GM10266 (cell line): ENCODE data around the gene SUPT4H1.

Source experiments
- DNase-seq: peaks from one replicate; pipeline ENCODE4 v3.0.0; 2012; ENCODE audit errors: extremely low spot score
- TF ChIP-seq, protein P1 (sequence below): IDR thresholded peaks from 2 replicates; pipeline ENCODE4 v1.5.1; 2012; ENCODE audit warnings: mild to moderate bottlenecking, low read depth; ENCODE audit not compliant: control insufficient read depth, insufficient read depth; ENCODE audit errors: missing control alignments

SUPT4H1 gene

DNA sequence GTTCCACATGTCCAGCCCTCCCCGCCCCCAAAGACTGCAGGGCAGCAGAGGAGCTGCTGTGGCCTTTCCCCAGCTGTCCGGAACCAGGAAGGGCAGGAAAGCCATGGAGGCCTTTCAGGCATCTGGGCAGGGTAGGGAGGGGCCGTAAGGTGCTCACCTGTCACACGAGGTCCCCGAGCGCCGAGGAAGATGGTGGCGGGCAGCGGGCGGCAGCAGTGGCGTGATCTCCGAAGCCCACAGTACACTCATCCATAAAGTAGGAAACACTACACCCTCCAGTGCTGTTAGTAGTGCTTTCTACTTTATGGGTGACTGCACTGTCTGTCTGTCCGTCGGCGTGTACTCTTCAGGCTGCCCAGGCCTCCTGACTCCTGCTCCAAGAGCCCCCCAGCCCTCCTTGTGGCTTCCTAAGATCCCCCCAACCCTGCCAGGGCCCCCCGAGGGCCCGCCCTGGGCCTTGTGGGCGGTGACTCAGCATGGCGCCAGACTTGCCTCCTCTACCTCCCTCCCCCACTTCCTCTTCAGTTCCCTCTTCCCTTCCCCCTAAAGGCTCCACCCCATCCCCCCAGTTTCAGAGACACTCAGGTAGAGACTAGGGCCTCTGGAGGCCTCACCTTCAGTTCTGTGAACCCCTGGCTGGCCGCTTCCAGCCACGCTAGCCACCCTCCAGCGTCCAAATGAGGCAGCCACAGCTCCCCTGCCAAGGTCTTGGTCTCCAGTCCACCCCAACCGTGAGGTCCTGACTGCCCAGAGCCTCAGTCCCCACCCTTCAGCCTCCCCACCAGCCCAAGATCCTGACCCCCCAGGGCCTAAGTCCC lies 20.8 kb downstream of the SUPT4H1 start:
- TF ChIP-seq, protein P1, sequence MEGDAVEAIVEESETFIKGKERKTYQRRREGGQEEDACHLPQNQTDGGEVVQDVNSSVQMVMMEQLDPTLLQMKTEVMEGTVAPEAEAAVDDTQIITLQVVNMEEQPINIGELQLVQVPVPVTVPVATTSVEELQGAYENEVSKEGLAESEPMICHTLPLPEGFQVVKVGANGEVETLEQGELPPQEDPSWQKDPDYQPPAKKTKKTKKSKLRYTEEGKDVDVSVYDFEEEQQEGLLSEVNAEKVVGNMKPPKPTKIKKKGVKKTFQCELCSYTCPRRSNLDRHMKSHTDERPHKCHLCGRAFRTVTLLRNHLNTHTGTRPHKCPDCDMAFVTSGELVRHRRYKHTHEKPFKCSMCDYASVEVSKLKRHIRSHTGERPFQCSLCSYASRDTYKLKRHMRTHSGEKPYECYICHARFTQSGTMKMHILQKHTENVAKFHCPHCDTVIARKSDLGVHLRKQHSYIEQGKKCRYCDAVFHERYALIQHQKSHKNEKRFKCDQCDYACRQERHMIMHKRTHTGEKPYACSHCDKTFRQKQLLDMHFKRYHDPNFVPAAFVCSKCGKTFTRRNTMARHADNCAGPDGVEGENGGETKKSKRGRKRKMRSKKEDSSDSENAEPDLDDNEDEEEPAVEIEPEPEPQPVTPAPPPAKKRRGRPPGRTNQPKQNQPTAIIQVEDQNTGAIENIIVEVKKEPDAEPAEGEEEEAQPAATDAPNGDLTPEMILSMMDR = no peak
- no peak for DNase-seq

DNA sequence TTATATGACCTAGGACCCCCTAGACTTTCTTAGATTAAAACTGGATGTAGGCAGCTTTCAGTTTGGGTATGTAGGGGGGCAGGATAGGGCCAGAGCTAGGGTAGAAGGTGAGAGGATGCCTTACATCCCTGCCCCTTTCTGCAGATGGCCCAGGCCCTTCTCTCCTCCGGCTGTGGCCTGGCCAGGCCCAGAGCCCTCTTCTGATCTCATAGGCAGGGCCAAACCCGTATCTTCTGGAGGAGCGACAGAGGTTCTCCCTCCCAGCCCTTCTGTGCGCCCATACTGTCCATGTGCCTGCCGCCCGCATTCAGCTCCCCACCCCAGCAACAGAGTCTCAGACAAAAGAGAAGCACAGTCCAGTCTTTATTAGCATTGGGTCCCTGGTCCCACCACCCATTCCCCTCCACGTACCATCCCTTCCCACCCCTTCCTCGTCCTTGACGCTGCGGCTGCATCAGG lies 21.4 kb downstream of the SUPT4H1 start:
- TF ChIP-seq, protein P1 = no peak
- no peak for DNase-seq

DNA sequence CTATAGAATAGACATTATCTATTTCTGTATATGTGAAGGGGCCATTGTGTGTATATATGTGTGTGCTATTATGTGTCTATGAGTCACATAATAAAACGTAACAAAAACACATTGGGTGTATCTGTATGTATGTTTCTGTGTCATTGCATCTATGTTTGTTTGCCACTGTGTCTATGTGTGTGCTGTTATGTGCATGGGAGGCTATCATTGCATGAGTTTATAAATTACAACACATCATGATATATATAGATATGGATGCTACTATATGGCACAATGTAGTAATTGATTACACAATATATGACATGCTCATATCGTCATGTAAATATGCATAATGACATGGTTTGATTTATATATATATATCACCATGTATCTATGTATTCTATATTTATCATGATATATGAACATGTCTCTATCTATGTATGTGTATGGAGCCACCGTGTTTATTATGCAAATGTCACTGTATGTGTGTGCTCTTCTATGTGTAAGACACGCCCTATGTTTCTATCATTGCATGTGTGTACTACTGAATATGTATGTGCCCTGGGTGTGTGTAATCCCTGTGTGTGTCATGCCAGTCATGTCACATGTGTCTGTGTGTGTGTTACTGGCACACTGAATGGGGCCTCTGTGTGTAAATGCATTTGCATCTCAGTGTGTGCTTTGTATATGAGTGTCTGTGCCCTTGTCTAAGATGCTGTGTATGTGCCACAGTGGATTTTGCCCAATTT lies 22.0 kb downstream of the SUPT4H1 start:
- DNase-seq = no peak
- TF ChIP-seq, protein P1 = no peak

DNA sequence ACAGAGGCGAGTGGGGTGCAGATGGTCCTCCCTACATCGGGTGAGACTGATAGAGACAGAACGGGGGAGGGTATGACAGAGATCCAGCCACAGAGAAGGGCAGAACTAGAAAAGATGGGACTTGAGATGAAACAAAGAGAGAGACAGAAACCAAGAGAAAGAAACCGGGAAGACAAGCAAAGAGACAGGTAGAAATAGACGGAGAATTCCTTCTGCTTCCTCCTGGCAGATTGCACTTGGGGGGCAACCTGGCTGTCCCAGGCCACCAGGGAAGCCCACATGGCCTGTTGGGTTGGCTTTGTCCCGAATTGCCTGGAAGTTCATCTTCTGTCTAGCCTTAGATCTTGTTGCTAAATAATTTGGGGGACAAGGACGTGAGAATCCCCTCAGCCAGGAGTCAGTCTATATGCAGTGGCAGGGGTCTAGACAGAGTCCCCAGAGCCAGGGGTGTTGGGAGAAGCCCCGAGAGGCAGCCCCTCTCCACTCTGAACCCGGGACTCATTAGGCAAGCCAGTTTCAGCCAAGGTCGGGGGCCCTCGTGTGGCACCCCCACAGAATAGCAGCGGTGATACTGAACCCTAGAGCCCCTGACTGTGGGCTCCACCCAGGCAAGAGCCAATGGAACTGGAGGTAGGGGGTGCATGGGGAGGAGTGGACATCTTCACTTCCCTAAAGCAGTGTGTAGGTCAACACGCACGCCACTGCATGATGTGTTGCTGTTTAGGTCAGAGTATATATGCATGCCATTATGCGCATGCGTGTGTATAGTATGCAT lies 22.8 kb downstream of the SUPT4H1 start:
- DNase-seq = peak; percentile 81

DNA sequence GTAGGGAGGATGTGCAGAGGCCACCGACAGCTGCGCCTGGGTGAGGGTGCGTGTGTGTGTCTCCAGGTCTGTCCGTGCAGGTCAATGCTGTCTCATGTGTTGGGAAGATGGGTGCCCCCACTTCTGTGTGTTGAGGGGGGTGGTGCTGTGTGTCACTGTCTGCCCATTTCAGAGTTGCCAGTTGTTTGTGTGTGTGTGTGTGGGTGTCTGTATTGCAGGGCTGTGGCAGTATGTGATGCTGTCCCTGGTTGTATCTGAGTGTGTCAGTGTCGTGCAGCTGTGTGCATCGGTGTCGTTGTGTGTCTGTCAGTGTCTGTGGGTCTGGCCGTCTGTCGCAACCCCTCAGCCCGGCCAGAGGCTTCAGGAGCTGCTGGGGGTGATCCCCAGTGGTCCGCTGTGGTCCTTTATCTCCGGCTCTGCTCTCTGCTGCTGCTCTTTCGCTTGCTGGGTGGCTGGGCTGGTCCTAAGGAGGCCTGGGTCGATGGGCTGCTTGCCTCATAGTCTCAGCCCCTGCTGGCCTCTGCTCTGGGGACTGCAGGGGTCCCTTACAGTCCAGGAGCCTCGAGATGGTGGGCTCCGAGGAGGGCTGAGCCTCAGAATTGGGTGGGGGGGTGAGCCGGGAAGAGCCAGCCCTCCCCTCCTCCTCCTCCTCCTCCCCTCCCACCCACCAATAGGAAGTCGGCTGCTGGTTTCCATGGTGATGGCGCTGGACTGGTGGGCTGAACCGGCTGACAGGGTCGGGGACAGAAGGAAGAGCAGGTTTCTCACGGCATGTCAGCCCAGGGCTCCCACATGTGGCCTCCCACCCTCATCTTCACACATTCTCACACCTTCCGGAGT lies 23.6 kb downstream of the SUPT4H1 start, which contains the start of gene TSPOAP1:
Gene TSPOAP1, minus strand, starts transcription at position 601 of the 840 bp plus-strand sequence. CDS start 875 bp downstream, outside the sequence.
- peak; percentile 82 for DNase-seq
- TF ChIP-seq, protein P1 = no peak

More for the DNA sequence above, 22.8 kb downstream of the SUPT4H1 start:
- TF ChIP-seq, protein P1 = peak; percentile 61

DNA sequence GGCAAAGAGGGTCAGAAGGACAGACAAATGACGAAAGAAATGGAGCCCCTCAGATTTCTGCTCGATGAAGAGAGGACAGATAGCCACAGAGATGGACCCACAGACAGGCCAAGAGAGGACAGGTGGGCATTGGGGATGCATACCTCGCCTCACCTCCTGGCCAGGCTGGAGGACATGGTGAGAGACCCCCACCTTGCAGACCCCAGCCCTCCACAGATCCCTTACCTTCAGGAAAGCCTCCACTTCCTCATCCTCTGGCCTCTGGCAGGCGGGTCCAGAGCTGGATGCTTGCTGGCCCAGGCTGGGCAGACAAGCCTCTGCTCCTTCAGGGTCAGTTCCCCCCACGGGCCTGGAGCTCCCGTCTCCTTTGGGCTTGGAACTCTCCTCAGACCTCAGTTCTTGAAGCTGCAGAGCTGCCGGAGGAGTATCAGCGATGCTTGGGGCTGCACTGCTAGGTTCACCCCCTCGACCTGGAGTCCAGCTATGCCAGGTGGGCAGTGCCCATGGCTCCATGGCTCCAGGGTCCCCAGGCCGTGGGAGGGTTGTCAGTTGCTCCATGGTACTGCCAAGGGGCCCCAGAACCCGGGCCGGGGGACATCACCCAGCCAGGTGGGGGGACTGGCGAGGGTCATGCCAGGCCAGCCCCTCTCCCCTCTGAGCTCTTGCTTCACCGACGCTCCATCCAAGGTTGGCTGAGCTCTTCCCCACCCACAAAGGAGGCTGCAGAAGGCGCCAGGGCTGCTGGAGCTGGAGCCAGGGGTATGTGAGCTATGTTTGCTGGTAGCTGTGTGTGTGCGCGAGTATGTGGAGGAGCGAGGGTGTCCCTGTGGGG lies 24.4 kb downstream of the SUPT4H1 start:
- DNase-seq = no peak

More for the DNA sequence above, 24.4 kb downstream of the SUPT4H1 start:
- TF ChIP-seq, protein P1 = no peak
